ENCODE results near the gene VMO1. TPM values are rescaled to one million over a fixed set of nuclear protein-coding genes. Genes with fewer than 3 reads are reported as not detected.

VMO1 gene
- total RNA-seq, 1 donor from 2014 or later, result 1.6 TPM

Other genes starting within 250 kb of the VMO1 start
- 30.2 TPM for gene MYBBP1A, start 231.0 kb downstream of the VMO1 start, total RNA-seq
- 6.1 TPM for gene GGT6, start 225.8 kb downstream of the VMO1 start, total RNA-seq
- gene SMTNL2, start 201.8 kb downstream of the VMO1 start, total RNA-seq, result 14.9 TPM
- gene ALOX15, start 144.7 kb downstream of the VMO1 start, total RNA-seq, result 2.9 TPM
- 20.4 TPM for gene PELP1, start 82.2 kb downstream of the VMO1 start, total RNA-seq
- gene ARRB2, start 75.7 kb downstream of the VMO1 start, total RNA-seq, result 13.0 TPM
- gene MED11, start 54.9 kb downstream of the VMO1 start, total RNA-seq, result 8.7 TPM
- 0.89 TPM for gene ZMYND15, start 46.5 kb downstream of the VMO1 start, total RNA-seq
- 6.5 TPM for gene CXCL16, start 46.4 kb downstream of the VMO1 start, total RNA-seq
- not detected for gene TM4SF5, start 14.5 kb downstream of the VMO1 start, total RNA-seq
- gene GLTPD2, start 2.6 kb upstream of the VMO1 start, total RNA-seq, result not detected
- 78.3 TPM for gene PSMB6, start 9.8 kb upstream of the VMO1 start, total RNA-seq
- 24.5 TPM for gene PLD2, start 20.8 kb upstream of the VMO1 start, total RNA-seq
- gene MINK1, start 47.0 kb upstream of the VMO1 start, total RNA-seq, result 40.9 TPM
- gene C17orf107, start 113.2 kb upstream of the VMO1 start, total RNA-seq, result 6.0 TPM
- gene CHRNE, start 116.7 kb upstream of the VMO1 start, total RNA-seq, result 0.69 TPM
- 0.10 TPM for gene GP1BA, start 145.9 kb upstream of the VMO1 start, total RNA-seq
- gene SLC25A11, start 153.7 kb upstream of the VMO1 start, total RNA-seq, result 34.2 TPM
- gene RNF167, start 153.9 kb upstream of the VMO1 start, total RNA-seq, result 20.6 TPM
- 160 TPM for gene PFN1, start 162.2 kb upstream of the VMO1 start, total RNA-seq
- 378 TPM for gene ENO3, start 164.8 kb upstream of the VMO1 start, total RNA-seq
- gene SPAG7, start 181.5 kb upstream of the VMO1 start, total RNA-seq, result 40.7 TPM
- gene CAMTA2, start 201.3 kb upstream of the VMO1 start, total RNA-seq, result 17.8 TPM
- gene INCA1, start 211.2 kb upstream of the VMO1 start, total RNA-seq, result 0.20 TPM
- 29.1 TPM for gene KIF1C, start 211.6 kb upstream of the VMO1 start, total RNA-seq
- 0.59 TPM for gene SLC52A1, start 249.1 kb upstream of the VMO1 start, total RNA-seq